GM19240 (cell line): ENCODE results near the gene KLK1.
"Not testable (repeated sequence)": the region's sequence is repeated elsewhere in the genome, so short reads cannot be mapped to it uniquely, and the experiment has no call there.

Source experiments
- DNase-seq: peaks from one replicate; pipeline ENCODE4 v3.0.0; 2011; ENCODE audit warnings: low spot score; ENCODE audit not compliant: insufficient read length

Gene KLK1

GRCh38 chr19:50817941-50818858 lies 5.4 kb downstream of the KLK1 start:
- DNase-seq: peak; percentile 85

DNA sequence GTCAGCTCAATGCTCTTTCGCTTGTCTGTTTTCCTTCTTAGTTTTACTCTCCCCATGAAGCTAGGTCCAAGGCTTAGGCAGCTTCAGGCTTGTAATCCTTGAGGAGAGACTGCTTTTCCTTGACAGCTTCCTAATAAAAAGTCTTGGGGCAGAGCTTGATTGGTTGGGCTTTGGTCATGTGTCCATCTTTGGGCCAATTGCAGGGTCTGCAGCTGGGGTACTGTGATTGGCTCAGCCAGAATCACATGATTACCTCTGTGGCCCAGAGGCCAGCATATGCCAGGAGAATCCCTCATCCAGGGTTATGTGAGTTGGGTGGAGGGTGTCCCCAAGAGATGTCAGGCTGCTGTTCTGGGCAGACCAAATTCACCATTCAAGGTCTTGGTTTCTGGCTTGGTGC lies 8.1 kb downstream of the KLK1 start:
- no peak for DNase-seq

DNA sequence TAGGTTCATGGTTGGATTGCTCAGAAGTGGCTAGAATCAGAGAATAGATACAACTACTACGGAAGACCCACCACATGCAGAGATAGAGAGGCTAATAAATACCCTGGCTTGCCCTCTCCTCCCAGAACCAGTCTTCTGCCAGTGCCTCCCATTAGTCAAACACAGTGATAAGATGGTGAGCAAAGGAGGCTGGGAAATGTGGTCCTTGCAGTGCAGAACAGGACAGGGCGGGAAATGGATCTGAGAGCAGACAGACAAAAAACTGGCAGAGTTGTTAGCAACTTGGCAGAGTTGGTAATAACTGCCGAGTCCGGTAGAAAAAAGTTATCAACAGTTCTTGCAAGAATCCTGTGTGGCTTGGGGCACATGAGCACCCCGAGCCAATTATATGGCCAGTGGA lies 8.7 kb downstream of the KLK1 start:
- DNase-seq: no peak

- no peak for DNase-seq
Observed at GRCh38 chr19:50812474-50812873, 11.1 kb downstream of the KLK1 start.

DNA sequence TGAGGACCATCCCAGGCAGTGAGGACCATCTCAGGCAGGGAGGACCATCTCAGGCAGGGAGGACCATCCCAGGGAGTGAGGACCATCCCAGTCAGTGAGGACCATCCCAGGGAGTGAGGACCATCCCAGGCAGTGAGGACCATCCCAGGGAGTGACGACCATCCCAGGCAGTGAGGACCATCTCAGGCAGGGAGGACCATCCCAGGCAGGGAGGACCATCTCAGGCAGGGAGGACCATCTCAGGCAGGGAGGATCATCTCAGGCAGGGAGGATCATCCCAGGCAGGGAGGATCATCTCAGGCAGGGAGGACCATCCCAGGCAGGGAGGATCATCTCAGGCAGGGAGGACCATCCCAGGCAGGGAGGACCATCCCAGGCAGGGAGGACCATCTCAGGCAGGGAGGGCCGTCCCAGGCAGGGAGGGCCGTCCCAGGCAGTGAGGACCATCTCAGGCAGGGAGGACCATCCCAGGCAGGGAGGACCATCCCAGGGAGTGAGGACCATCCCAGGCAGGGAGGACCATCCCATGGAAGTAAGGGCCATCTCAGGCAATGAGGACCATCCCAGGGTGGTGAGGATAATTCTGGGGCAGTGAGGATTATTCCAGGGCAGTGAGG lies 11.9 kb downstream of the KLK1 start:
- DNase-seq: not testable (repeated sequence)

DNA sequence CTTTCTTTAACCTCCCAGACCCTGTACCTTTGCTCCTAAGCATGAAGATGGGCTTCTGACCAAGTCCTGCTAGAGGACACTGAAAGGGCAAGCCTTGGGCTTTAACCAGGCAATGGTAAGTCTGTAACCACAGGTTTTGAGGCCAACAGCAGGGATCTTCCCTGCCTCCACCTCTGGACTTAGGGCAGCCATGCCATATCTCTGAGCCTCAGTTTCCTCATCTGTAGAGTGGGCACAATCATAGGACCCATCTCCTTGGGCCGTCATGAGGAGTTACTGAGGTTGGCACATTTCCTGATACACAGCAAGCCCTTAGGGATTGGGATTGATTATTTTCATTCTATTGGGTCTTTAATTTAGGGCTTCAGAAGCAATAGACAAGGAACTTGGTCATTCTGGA lies 14.7 kb downstream of the KLK1 start:
- no peak for DNase-seq

DNA sequence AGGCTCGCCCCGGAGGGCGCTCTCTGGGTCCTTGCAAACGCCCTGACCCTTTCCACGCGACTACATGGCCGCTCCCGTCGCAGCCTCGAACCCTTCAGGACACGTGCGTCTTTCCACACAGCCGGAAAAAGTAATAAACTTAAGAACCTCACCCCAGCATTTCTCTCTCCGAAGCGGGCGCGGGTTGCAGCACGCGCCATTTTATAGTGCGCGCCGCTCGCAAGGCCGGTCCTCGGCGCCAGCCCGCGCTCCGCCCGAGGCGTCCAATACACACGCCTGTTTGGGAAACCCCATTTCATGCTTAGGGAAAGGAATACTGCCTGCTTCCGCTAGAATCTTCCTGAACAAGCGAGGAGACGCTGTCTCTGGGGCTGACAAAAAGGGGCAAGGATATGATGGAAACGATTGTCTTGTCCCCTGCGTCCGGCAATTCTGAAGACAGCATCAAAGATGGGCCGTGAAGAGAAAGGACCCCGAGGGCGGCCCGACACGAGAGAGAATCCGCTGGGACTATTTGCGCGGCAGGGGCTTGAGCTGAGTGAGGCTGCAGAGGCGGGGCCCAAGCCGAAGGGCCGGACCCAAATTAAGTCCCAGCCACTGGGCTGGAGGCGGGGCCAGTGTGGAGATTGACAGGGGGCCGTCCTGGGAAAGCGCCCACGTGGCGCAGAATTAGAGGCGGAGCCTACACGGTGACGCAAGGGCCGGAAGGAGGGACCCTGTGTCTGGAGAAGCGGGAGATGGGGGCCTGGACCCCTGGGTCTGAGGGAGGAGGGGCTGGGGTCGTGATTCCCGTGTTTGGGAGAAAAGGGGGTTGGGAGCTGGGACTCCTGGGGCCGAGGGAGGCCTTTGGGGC lies 18.9 kb downstream of the KLK1 start:
- DNase-seq: peak; percentile 92

DNA sequence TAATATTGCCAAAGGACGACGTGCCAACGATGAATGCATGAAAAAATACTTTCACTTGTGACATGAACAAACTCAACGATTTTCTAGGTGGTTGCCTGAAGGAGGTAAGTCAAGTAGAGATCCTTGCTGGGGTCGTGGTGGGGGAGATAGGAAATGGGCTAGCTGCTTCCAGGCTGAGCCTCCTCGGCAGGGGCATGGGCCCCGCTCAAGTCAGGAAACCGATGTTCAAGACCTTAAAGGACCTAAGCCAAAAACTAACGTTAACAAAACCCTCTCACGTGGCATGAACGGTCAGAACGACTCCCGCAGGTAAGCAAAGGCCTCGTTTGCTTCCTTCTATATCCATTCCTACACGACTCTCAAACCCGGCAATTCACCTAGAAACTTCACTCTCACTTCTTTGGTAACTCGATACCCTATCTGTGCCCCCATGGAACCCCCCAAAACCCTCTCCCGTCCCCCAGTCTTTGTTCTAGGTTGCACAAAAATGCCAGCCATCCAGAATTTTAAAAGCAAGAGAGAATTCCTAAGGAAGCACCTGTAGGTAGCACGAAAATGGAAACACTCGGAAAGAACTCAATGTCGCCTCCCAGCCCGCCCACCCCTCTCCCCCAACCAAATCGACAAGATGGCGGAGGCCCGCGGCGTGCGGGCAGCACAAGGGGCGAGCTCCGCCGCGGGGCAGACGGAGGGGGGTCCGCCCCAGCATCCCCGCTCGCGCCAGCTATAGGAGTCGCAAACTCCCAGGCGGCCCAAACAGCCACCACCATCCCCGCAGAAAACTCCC lies 19.8 kb downstream of the KLK1 start:
- DNase-seq: no peak

- no peak for DNase-seq
Observed at GRCh38 chr19:50801107-50801506, 22.5 kb downstream of the KLK1 start.

GRCh38 chr19:50799547-50799851 lies 24.1 kb downstream of the KLK1 start:
- no peak for DNase-seq

DNA sequence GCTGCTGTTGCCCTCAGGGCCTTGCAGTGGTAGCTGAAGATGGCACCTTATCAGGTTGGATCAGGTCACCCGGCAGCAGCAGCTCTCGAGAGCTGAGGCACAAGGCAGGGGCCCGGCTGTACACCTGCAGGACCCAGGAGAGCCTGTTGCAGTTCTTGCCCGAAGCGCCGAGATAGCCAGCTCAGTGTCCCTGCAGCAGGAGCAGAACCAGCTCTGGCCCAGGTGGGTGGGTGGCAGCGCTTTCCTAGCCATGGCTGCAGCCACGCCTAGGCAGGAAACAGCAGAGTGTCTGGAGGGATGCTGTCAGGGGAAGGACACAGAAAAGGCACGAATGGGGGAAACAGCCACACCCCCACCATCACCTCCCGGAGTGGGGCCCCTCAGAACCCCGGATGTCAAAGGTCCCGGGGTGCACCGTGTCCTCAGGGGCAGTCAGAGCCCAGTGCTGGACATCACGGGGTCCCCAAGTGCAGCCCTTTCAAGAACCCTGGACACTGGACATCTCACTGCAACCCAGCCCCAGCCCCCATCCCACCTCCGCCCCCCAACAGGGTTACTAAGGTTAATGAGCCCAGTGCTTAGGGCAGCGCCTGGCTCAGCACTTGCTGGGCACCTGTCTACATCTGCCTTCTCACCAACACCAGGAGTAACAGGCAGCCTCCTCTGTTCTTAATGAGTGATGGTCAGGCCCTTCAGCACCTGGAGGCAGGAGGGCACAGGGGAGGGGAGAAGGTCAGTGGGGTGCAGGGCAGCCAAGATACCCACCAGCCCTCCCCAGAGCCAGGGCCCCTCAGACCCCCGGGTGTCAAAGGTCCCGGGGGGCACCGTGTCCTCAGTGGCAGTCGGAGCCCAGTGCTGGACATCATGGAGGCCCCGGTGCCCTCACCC lies 24.7 kb downstream of the KLK1 start:
- no peak for DNase-seq

- DNase-seq: no peak
Observed at GRCh38 chr19:50797781-50798658, 25.6 kb downstream of the KLK1 start.

DNA sequence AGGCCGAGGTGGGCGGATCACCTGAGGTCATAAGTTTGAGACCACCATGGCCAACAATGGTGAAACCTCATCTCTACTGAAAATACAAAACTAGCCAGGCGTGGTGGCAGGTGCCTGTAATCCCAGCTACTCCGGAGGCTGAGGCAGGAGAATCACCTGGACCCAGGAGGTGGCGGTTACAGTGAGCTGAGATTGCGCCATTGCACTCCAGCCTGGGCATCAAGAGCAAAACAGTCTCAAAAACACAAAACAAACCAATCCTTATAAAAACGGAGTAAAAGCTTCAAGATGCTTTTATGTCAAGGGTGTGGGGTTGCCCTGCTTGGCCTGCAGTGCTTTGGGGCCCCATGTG lies 26.2 kb downstream of the KLK1 start:
- DNase-seq: no peak

DNA sequence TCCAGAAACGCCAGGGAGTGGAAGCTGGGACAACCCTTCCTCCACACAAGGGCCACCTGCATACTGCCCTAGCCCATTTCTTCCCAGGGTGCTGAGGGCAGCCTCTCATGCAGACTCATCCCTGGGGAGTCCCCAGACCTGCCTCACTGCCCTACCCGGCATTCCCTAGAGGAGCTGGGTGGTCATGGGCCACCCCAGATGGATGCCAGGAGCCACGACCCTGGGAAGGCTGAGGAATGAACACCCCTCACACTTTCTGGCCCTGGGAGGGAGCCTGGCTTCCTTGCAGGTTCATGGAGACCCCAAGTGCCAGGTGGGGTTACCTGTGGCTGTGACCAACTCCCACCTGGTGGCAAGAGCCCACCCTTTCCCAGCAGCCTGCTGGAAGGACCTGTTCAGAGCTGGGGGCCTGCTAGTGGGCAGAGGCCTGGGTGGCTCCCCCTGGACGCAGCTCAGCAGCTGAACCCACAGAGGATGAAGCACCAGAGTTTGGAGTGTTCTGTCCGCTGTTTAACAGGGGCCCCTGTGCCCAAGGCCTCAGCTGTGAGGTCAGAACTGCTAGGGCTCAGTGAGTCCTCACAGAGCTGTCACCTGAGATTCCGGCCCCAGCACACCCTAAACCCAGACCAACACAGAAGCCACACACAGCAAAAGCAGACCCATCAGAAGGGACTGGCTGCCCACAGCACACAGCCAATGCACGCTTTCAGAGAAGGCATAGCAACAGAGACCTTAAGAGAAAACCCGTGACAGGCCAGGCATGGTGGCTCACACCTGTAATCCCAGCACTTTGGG lies 26.8 kb downstream of the KLK1 start:
- DNase-seq: no peak

- DNase-seq: no peak
Observed at GRCh38 chr19:50796128-50796633, 27.4 kb downstream of the KLK1 start.

GRCh38 chr19:50795664-50796073 lies 27.9 kb downstream of the KLK1 start:
- no peak for DNase-seq

DNA sequence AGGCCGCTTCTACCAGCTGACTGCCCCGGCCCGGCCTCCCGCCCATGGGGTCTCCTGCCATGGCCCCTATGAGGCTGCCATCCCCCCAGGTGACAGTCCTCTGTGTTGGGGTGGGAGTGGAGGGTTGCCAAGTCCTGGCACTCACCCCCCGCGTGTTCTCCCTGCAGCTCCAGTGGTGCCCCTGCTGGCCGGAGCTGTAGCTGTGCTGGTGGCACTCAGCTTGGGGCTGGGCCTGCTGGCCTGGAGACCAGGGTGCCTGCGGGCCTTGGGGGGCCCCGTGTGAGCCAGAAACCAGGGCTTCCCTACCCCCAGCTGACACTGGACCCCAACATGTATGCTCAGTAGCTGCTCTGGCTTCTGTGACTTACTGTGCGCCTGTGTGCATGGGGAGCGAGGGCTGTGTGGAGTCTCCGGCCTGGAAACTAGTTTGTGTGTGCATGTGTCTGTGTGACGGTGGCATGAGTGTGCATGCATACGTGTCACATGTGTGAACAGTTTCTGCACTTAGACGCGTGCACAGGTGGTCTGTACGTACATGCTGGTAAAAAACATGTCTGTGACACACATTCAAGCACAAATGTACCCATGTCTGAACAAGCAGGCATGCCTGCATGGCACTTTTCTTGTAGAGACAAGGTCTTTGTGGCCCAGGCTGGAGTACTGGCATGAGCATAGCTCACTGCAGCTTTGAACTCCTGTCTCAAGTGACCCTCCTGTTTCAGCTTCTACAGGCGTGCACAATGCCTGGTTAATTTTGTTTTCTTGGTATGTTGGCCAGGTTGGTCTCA lies 28.5 kb downstream of the KLK1 start:
- DNase-seq: no peak
